Activated CD4-positive, alpha-beta T cell treated with anti-CD3 and anti-CD28 coated beads for 24 hours (primary cell): ENCODE measurements around the gene FRMD5.

Experiments used
- DNase-seq, 2 donors: peaks; one replicate each; pipeline ENCODE4 v3.0.0-alpha.2; 2020; ENCODE audit warnings: low read depth in 2 of 2

The FRMD5 gene

DNA sequence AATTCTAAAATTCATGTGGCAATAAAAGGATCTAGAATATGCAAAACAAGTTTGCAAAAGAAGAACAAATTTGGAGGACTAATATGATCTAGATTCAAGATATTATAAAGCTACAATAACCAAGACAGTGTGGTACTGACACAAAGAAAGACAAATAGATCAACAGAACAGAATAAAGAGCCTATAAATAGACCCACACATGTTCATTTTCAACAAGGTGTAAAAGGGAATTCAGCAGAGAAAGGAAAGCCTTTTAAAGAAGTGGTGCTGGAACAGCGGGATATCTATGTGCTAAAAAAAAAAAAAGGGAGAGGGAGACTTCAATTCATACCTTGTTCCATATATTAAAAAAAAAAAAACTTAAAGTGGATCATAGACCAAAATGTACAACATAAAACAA, 219.3 kb downstream of the FRMD5 start:
- DNase-seq = no peak

DNA sequence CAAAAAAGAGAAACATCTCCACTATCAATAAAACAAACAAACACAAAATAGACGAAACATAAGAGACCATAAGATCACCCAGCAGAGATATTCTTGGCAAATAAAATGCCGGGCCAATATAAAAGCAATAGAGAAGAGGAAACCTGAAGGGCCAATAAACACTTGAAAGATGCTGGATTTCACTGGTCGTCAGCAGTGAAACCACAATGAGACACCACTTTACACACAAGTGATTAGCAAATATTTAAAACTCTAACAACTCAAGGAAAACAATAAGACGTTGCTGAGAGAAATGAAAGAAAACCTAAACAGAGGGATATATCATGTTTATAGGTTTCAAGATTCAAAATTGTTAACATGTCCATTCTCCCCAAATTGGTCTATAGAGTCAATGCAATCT, 219.7 kb downstream of the FRMD5 start:
- DNase-seq = no peak

DNA sequence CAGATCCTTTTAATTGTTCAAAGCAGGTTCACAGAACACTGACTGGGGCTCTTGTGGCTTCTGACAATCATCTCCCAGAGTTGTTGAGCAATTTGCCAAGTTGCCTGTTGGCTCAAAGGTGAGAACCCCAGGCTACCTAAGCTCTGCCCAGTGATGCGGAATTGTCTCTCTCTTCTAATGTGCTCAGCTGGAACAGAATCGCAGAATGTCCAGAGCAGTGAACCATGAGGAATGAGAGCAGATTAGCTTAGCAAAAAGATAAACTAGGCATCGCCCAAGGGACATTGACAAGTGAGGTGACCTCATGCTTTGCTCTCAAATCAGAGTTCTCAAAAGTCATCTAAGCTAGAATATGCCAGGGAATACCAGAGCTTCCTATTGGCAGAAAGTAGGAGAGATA, 220.2 kb downstream of the FRMD5 start:
- DNase-seq = no peak

DNA sequence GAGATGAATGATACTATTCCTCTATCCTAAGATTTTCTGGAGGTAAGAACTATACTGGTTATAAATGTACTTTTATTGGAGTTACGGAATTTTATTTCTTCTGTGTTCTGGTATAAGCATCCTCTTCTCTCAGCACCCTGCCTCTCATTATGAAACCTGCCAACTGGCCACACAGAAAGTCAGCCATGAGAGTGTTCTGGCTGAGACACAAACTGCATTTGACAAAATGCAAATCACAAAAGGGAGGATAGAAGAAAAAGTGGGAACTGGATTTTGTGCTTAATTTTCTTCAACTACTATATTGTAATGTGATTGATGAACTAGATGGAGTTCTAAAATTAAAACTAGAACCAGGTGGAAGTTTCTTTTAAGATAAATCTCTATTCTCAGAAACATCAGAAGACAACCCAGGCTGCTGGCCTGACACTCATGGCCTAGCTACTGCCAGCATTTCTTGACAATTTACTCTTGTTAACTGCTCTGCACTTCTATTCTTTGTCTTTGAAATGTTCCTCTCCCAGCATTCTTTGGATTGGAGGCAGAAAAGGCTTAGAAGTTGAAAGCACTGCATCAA, 225.2 kb downstream of the FRMD5 start:
- DNase-seq = no peak

DNA sequence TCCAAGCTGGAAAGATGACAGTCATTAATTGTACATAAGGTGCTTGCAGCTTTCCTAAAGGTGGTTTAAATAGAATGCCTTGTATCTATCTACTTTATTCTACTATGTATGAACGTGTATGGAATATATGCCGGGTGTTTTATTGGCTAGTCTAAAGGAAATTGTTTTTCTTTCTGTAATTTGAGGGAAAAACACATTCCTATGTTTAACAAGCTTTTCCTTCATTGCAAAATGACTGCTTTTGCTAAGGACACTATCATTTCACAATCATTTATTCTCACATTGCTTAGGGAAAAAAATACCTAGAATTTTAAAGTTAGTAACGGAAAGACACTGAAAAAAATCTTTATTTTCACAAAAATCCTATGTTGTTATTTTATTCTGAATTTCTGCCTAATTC, 226.5 kb downstream of the FRMD5 start:
- DNase-seq = no peak

DNA sequence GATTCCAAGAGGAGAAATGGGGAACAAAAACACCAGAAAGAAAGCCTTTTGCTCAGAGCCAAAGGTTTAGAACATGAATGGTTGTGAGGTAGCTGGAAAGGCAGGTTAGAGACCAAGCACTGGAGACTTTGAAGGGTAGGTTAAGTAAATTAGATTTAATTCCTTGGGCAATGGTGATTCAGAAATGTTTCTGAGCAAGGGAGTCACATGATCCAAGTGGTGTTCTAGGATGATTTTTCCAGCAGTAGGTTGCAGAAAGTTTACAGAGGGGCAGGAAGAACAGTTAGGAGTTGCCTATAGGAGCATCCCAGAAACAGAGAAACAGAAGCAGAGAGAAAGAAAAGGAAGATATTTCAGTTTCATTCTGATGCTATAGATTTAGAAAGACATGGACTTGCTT, 228.4 kb downstream of the FRMD5 start:
- DNase-seq = no peak

DNA sequence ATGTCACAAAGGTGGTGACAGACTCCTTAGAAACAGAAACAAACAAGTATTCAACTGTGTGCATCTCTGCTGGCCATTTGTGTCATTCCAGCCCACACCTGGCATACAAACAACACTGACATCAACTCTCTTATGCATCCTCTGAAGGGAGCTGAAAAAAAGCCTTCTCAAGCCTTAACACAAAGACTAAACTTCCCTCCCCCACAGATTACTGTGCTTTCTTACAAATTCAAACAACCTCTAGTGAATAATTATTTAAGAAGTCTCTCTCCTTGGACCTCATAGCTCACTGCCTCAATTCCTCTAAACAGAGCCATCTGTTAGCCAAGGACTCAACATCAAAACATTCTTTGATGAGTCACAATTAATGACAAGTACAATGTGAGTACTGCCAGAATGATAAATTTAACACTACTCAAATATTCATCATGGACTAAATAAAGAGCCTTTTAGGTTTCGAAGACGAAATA, 236.2 kb downstream of the FRMD5 start:
- DNase-seq = no peak

DNA sequence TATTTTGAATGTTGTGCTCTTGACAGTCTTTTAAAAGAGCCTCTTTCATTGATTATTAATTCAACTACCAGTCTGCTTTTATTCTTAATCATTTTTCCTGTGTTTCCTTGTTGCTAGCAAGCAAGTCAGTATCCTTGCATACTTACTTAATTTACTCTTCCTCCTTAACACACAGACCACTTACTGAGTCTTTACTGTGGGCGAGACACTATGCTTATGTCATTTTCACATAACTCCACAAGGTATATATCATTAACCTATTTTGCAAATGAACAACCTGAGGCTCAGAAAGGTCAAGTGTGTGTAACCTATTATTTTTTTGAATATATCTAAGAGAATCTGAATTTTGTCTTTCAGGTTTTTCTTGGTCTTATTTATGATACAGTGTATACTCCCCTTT, 237.3 kb downstream of the FRMD5 start:
- no peak for DNase-seq

DNA sequence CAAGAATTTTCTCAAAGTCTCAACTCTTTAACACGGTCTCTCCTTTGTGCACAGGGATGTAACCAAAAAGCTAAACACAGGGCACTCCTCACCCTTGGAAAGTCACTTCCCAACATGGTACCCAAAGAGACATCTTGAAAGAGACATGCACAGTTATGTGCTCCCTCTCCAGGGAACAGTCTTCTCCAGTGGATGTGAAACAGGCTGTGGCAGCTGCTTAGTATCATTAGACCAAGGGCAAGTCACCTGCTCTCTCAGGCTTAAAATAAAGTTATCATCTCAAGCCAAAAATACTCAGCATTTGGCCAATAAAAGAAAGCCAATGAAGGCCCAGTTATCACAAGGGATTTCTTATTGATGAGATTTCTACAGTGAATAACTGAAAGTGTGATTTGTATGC, 239.9 kb downstream of the FRMD5 start:
- no peak for DNase-seq

DNA sequence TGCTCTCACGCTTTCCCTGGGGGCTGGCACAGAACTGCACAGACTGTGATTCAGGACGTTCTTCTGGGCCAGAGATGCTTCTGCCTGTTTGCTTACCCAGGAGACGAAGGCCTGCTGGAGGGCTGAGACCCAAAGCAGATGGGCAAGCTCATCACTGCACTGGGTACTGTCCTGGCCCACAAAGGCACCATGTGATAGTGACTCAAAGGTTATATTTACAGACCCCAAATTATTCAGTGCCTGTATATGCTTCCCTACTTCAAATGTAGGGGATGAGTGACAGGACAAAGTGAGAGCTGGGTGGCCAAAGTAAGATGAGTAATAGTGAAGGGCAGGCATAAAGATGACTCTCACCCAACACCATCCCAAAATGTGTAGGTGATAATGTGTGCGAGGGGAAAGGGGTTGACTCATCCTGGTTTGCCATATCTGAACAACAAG, 240.9 kb downstream of the FRMD5 start:
- DNase-seq = no peak

DNA sequence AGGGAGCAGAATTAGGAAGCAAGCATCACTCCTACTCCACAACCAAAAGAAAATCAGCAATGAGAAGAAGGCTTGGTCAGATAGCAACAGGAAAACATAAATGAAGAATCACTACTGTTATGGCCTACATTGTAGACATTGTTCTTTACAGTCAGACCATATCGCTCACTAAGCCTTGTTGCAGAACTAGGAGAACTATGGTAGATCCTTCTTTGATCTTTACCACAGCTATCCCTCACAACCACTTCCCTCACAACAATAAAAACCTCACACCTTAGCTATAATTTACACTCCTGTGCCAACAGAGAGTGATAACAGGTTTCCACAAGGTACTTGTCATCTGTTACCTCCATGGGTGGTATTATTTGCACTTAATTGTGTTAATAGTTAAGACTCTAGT, 241.7 kb downstream of the FRMD5 start:
- DNase-seq = no peak

DNA sequence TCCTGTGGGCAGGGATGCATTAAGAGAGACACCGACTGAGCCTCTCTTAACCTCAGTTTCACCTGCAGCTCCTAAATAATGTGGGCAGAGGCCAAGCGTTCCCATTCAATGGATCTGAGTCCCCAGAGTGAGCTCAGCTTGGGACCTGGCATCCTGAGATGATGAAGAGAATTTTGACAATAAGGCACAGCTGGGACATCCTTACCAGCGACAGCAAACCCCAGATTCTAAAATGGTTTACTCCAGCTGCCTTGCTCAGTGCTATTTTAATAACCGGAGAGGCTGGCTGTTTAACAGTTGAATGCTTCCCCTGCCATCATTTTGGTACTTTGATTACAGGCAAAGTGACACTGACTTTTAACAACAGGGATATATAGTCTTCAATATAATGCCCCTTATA, 244.5 kb downstream of the FRMD5 start:
- no peak for DNase-seq

DNA sequence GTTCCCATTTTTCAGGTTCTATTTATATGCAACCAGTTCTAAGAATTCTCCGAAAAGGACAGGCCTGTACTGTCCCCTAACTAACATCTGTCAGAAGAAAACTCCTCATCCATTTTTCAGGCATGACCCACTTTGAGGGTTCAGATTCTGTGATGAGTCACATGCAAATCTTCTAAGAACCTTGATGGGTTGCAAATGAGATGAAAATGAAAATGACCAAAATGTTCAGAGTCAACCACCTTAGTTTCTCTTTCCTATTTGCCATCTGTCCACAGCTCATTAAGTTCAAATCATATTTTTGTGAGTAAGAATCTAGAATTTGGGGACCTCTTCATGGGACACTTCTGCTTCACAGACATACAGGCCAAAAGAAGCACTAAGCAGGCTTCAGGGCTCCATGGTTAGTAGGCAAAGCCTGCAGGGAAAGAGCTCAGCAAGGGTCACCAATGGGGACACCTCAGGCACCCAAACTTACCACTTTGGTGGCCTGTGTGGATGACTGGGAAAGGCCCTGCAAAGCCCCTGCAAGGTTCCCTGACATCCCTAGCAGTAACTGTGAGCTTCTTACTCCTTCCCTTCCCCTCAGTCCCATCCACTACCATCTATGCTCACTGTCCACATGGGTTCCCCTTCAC, 246.3 kb downstream of the FRMD5 start:
- no peak for DNase-seq

DNA sequence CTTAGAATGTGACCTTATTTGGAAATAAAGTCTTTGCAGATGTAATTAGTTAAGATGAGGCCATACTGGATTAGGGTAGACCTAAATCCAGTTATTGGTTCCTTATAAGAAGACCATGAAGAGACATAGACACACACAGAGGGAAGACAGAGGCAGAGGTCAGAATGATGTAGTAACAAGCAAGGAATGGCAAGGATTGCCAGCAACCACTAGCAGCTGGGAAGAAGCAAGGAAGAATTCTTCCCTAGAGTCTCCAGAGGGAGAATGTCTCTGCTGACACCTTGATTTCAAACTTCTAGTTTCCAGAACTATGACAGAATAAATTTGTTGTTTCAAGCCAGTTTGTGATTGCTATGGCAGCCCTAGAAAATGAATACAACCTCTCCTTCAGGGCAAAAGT, 251.6 kb downstream of the FRMD5 start:
- no peak for DNase-seq

DNA sequence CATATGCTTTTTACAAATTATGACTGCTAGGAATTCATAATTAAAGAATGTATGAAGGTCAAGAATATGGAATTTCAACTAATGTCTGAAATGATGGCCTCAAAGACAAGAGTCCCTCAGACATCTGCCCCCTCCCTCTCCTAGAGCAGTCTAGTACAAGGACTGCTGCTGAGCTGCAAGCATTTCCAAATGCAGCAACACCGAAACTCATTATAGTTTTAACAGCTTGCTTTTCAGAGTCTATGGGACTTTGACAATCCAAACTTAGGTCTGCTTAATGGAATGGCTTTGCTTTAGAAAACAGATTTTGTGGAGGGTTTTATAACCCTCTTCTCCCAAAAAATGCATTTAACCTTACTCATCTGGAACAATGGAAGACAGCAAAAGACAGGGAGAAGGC, 252.9 kb downstream of the FRMD5 start:
- no peak for DNase-seq

DNA sequence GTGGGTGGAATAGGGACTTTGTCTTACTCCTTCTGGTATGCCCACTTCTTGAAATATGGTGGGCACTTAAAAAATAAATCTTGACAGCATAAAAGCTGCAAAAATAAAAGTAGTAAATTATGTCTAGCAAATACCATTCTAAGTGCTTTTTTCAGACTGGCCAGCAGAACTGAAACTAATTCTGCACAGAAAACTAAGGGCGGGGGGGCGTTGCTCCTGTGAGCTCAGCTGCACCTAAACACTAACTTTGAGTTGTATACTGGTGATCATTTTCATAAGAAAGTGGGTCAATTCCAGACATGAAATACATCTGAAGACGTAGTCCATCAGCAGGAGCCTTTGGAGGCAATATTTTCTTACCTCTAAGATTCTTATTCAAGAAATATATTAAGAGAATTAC, 253.5 kb downstream of the FRMD5 start:
- DNase-seq = no peak

DNA sequence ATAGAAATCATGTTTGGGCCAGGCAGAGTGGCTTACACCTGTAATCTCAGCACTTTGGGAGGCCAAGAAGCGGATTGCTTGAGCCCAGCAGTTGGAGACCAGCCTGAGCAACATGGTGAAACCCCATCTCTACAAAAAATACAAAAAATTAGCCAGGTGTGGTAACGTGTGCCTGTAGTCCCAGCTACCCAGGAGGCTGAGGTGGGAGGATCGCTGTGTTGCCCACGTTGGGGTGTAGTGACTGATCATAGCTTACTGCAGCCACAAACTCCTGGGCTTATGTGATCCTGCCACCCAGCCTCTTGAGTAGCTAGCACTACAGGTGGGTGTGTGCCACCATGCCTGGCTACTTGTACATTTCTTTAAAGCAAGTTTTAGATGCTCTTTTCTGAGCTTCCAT, 254.0 kb downstream of the FRMD5 start:
- DNase-seq = no peak

DNA sequence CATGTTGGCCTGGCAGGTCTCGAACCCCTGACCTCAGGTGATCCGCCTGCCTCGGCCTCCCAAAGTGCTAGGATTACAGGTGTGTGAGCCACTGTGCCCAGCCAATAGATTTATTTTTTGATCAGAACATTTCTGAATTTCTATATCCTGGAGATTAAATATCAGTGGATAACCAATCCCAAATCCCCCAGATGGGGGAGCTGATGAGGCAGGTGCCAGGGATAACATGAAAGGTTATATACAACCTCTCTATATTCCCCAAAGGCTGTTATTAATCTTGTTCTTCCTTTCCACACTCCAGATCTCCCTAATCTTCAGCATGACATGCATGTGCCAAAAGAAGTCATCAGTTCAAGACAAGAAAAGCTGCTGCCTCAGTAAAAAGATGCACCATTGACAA, 256.0 kb downstream of the FRMD5 start:
- no peak for DNase-seq

DNA sequence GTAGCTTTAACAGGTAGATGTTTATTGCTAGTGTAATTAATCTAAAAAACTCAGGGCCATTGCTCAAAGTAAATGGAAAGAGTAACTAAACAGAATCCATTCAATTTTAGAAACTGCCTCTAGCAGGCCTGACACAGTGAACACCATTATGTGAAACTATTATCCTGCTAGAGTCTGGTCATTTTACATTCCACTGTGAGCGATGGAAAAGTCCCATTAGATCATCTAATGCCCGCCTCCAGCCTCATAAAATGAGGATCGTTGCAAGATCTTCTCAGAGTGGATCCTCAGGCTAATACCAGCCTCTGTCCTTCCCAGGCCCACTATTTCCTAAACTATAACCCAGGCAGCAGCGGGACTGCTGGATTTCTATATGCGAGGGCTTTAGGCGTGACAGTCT, 260.6 kb downstream of the FRMD5 start:
- no peak for DNase-seq

DNA sequence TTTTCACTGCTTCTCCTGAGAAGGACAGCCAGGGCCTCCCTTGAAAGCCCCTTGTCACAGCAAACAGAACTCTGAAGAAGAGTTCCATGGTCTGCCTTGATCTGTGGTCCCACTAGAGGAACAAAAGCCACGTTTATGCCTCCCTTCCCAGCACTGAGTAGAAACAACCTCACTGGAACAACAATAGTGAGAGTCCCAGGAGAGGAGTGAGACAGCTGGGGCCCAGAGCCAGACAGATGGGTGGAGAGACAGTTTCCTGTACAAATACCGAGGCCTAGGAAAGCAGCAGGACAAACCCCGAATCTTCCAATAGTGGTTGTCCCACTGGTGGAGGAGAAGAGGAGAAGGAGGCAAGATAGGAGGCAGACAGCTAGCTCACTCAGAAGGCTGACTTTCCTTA, 262.2 kb downstream of the FRMD5 start:
- DNase-seq = no peak

DNA sequence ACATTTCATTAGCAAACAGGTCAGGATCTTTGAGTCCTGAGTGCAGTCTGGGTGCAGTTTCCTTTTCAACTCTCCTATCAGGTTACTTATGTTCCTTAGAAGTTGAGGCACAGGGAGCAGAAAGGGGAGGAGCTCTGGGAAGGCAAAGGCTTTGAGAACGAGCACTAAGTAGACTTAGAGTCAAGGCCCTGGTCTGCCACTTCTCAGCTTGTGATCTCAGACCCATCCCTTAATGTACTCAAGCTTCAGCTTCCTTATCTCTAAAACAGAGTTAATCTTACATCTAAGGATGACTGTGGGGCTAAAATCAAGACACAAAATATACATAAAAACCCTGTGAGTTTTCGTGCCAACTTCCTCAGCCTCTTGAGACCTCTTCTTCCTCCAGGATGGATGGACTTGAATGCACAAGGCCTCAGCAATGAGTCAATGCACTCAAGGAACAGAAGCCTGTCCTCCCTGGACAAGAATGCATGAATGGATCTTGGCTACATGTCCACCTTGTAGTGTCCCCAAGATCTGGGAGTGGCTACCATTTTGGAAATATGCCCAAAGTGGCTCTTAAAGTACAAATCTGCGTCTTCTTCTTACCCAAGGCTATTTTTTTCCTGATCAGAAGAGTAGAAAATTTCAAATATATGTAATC, 263.2 kb downstream of the FRMD5 start:
- no peak for DNase-seq

DNA sequence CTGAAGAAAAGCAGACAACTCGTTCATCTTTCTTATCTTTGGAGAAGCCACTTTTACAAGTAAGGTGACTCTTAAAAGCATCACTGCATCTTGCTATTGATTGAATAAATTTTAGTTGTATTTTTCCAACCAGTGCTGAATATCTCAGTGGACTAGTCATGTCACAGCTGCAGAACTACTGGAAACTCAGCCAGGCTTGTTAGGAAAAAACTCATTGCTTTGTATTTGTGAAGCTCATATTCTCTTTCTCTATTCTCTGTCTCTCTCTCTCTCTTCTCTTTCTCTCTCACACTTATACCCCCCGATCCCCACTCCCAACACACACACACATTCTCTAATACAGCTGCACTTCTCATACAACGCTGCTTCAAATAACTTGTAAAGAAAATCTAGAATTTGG, 264.0 kb downstream of the FRMD5 start:
- no peak for DNase-seq

DNA sequence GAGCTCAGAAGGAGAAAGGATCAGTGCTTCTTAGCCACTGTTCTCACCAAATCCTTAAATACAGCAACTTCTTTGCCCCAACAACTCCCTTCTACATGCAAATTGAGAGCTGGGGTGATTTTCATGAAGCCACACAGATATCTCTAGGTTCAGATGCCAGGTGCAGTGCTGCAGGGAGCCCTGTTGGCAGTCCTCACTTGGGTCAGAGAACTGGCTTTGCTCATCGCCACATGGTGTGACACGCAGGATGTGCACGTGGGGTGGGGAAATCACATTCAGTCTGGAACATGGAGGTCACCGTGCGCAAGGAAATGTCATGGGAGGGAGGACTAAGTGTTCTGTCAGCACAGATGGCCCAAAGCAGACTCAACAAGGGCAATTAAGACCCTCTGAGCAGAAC, 264.5 kb downstream of the FRMD5 start:
- DNase-seq = no peak

DNA sequence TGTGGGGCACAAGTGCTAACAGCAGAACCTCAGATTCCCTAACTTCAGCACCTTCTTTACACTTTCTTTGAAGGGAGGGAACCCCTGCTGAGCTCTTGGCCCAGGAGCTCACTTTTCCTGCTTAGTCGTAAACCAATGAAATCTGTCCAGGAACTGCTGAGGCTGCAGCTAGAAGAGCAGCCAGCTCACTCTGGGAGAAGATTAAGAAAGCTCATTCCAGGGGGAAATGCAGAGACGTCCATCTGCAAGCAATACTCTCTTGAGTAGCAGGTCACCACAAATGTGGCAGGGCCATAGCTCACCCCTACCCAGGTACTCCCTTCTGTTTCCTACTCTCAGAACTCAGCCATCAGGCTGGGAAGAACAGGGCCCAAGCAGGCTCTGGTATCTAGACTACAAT, 265.0 kb downstream of the FRMD5 start:
- DNase-seq = no peak
